CD4-positive, alpha-beta T cell treated with Interleukin-4 for 1 hour (primary cell): ENCODE measurements around the gene MYCBPAP.

ENCODE experiments used
- DNase-seq, 2 donors: peaks; one replicate each; pipeline ENCODE4 v3.0.0-alpha.2; 2020 to 2022

Gene MYCBPAP

DNA sequence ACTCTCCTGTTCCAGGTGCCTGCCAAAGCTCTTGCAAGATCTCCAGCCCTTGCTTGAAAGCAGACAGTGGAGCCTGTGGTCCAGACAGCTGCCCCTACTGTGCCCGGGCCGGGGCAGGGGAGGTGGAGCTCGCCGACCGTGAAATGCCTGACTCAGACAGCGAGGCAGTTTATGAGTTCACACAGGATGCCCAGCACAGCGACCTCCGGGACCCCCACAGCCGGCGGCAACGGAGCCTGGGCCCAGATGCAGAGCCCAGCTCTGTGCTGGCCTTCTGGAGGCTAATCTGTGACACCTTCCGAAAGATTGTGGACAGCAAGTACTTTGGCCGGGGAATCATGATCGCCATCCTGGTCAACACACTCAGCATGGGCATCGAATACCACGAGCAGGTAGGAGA, 69.9 kb downstream of the MYCBPAP start:
- no peak for DNase-seq

DNA sequence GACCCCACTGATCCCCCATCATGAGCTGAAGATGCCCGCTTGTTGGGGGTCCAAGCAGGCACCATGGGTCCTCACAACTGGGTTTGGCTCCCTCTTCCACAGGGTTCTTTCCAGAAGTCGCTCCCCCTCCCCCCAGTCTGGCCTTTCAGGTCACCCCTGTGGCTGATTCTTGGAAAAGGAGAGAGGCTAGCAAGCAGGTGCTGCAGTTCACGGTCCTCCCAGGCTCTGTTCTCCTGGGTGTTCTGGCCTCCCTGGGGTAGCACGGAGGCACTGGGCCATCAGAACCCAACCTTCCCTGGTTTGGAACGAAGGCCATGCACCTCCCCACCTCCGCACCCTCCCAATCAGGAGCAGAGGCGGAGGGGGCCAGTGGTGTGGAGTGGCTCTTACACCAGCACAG, 71.2 kb downstream of the MYCBPAP start:
- no peak for DNase-seq

DNA sequence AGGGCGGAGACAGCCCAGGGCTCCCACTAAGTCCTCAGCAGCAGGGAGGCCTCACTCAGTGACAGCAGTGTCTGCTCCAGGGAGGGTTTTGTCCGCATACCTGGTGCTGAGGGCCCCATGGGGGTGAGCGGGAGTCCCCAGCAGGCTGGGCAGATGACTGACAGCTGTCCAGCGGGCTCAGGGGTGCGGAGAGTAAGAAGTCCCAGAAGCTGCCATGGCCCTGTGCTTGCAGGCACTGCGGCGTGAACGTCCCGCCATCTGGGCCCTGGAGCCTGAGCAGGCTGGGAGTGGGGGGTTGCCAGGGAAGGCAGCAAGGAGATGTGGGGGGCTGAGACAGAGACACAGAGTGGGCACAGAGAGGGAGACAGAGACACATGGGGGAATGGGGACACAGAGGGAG, 72.4 kb downstream of the MYCBPAP start:
- no peak for DNase-seq
